T-helper 9 cell (primary cell): ENCODE measurements around the gene VWA5A.
"Not testable (repeated sequence)": the region's sequence is repeated elsewhere in the genome, so short reads cannot be mapped to it uniquely, and the experiment has no call there.

Experiments
- DNase-seq: peaks from one replicate; pipeline ENCODE4 v3.0.0-alpha.2; 2020

VWA5A gene

GRCh38 chr11:124096364-124096763 is 18.9 kb upstream of the VWA5A start:
- DNase-seq, result no peak

- no peak for DNase-seq
Observed at GRCh38 chr11:124098141-124098540, 17.1 kb upstream of the VWA5A start.

- DNase-seq, result no peak
Observed at GRCh38 chr11:124101737-124102136, 13.5 kb upstream of the VWA5A start.

- DNase-seq, result no peak
Observed at GRCh38 chr11:124108156-124108555, 7.1 kb upstream of the VWA5A start.

GRCh38 chr11:124109377-124109776 is 5.9 kb upstream of the VWA5A start:
- DNase-seq, result no peak

- DNase-seq, result no peak
Observed at GRCh38 chr11:124110201-124110600, 5.0 kb upstream of the VWA5A start.

- DNase-seq, result no peak
Observed at GRCh38 chr11:124113890-124114289, 1.4 kb upstream of the VWA5A start.

GRCh38 chr11:124115782-124116616 is 749 bp downstream of the VWA5A start:
- DNase-seq, result no peak

GRCh38 chr11:124119103-124119502 is 3.9 kb downstream of the VWA5A start:
- DNase-seq, result no peak

GRCh38 chr11:124120891-124121290 is 5.6 kb downstream of the VWA5A start:
- DNase-seq, result no peak

GRCh38 chr11:124122123-124122522 is 6.9 kb downstream of the VWA5A start:
- DNase-seq, result no peak

GRCh38 chr11:124123622-124124021 is 8.4 kb downstream of the VWA5A start:
- DNase-seq, result no peak

- not testable (repeated sequence) for DNase-seq
Observed at GRCh38 chr11:124127134-124127533, 11.9 kb downstream of the VWA5A start.

- no peak for DNase-seq
Observed at GRCh38 chr11:124143034-124143433, 27.8 kb downstream of the VWA5A start.

GRCh38 chr11:124147951-124148350 is 32.7 kb downstream of the VWA5A start:
- no peak for DNase-seq

GRCh38 chr11:124150684-124151083 is 35.4 kb downstream of the VWA5A start:
- DNase-seq, result no peak

- no peak for DNase-seq
Observed at GRCh38 chr11:124152770-124153407, 37.6 kb downstream of the VWA5A start.

- no peak for DNase-seq
Observed at GRCh38 chr11:124153821-124154220, 38.6 kb downstream of the VWA5A start.

GRCh38 chr11:124159481-124159880 is 44.2 kb downstream of the VWA5A start:
- DNase-seq, result no peak

GRCh38 chr11:124160986-124161385 is 45.7 kb downstream of the VWA5A start:
- DNase-seq, result no peak

GRCh38 chr11:124167826-124168231 is 52.6 kb downstream of the VWA5A start:
- no peak for DNase-seq

- no peak for DNase-seq
Observed at GRCh38 chr11:124168796-124169195, 53.5 kb downstream of the VWA5A start.

GRCh38 chr11:124170315-124170714 is 55.1 kb downstream of the VWA5A start:
- DNase-seq, result not testable (repeated sequence)
